Measurements from ENCODE around the gene TMA7. TPM values are rescaled to one million over a fixed set of nuclear protein-coding genes. Genes with fewer than 3 reads are reported as not detected.

TMA7 gene
- polyA plus RNA-seq, 1 experiment, result 53.8 TPM

GRCh38 chr3:48422681-48423080 is 17.4 kb upstream of the TMA7 start:
- Histone ChIP-seq H3K36me3 (ENCODE audit: control insufficient read depth, insufficient read depth, low read length) (peaks cover 13% of the 10 kb centered on the region), H3K27me3 (ENCODE audit: control insufficient read depth, insufficient read depth, low read length) (no peaks in the 10 kb centered on the region), H3K4me3 (ENCODE audit: low read depth, low read length) (no peak overlapping the region)
- TF ChIP-seq, protein P1, sequence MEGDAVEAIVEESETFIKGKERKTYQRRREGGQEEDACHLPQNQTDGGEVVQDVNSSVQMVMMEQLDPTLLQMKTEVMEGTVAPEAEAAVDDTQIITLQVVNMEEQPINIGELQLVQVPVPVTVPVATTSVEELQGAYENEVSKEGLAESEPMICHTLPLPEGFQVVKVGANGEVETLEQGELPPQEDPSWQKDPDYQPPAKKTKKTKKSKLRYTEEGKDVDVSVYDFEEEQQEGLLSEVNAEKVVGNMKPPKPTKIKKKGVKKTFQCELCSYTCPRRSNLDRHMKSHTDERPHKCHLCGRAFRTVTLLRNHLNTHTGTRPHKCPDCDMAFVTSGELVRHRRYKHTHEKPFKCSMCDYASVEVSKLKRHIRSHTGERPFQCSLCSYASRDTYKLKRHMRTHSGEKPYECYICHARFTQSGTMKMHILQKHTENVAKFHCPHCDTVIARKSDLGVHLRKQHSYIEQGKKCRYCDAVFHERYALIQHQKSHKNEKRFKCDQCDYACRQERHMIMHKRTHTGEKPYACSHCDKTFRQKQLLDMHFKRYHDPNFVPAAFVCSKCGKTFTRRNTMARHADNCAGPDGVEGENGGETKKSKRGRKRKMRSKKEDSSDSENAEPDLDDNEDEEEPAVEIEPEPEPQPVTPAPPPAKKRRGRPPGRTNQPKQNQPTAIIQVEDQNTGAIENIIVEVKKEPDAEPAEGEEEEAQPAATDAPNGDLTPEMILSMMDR (IDR thresholded peaks at IDR 0.05; ENCODE audit: insufficient read depth, low read depth, low read length), result no peak
- CTCF ChIA-PET, result interaction anchor here (0.6 to 8.1 kb wide), 5 partner anchors 13 to 73 kb away, joined by 3 to 55 read pairs (median 3); partner anchors contain the start of genes CCDC51 and TMA7
- DNase-seq (ENCODE audit: low read depth), result no peak
- POLR2A ChIA-PET, result no interaction called here

- no peak for DNase-seq (ENCODE audit: low read depth)
- ChIA-PET CTCF (interaction anchor here (0.6 to 8.1 kb wide), 6 partner anchors 10 to 74 kb away, joined by 3 to 55 read pairs (median 4); partner anchors contain the start of genes CCDC51 and TMA7), POLR2A (no interaction called here)
- no peak overlapping the region for H3K4me3 ChIP-seq (ENCODE audit: low read depth, low read length)
- TF ChIP-seq, protein P1 (IDR thresholded peaks at IDR 0.05; ENCODE audit: insufficient read depth, low read depth, low read length), result no peak
- H3K27me3 ChIP-seq (ENCODE audit: control insufficient read depth, insufficient read depth, low read length), result no peaks in the 10 kb centered on the region
- peaks cover 10% of the 10 kb centered on the region for H3K36me3 ChIP-seq (ENCODE audit: control insufficient read depth, insufficient read depth, low read length)
Observed at GRCh38 chr3:48423241-48423882, 16.7 kb upstream of the TMA7 start.

GRCh38 chr3:48423883-48424695 is 16.0 kb upstream of the TMA7 start:
- Histone ChIP-seq H3K27me3 (ENCODE audit: control insufficient read depth, insufficient read depth, low read length) (no peaks in the 10 kb centered on the region), H3K4me3 (ENCODE audit: low read depth, low read length) (no peak overlapping the region), H3K36me3 (ENCODE audit: control insufficient read depth, insufficient read depth, low read length) (peaks cover 6% of the 10 kb centered on the region)
- CTCF ChIA-PET, result interaction anchor here (0.7 to 8.1 kb wide), 3 partner anchors 10 to 23 kb away, joined by 4 to 55 read pairs (median 38); no protein-coding TSS in a partner anchor
- no peak for DNase-seq (ENCODE audit: low read depth)
- POLR2A ChIA-PET, result no interaction called here
- TF ChIP-seq, protein P1 (IDR thresholded peaks at IDR 0.05; ENCODE audit: insufficient read depth, low read depth, low read length), result no peak

DNA sequence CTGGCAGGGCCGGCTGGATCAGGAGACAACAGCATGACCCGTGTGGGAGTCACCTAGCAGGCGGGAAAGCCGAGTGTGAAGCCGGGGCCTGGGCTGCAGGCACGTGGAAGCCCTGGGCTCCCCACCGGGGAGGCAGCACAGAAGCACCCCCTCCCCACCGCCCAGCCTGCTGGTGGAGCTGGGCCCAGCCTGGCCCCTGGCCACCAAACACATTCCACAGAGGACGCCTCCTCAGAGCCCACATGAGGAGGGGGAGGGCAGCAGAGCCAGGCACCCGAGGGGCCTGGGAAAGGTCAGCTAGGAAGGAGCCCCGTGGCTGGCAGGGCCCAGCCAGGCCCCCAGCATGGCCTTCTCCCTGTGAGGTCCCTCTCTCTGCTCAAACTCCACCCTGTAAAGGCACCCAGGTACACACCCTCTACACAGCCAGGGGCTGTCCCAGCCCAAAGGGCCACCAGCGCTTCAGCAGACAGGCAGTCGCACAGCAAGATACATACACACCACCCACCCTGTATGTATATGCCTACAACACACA is 14.7 kb upstream of the TMA7 start:
- ChIA-PET POLR2A (no interaction called here), CTCF (interaction anchor here (0.6 to 8.1 kb wide), 3 partner anchors 11 to 327 kb away, joined by 4 to 55 read pairs (median 38); no protein-coding TSS in a partner anchor)
- no peak overlapping the region for H3K4me3 ChIP-seq (ENCODE audit: low read depth, low read length)
- no peak for DNase-seq (ENCODE audit: low read depth)
- TF ChIP-seq, protein P1 (IDR thresholded peaks at IDR 0.05; ENCODE audit: insufficient read depth, low read depth, low read length), result no peak
- H3K27me3 ChIP-seq (ENCODE audit: control insufficient read depth, insufficient read depth, low read length), result no peaks in the 10 kb centered on the region
- peaks cover 6% of the 10 kb centered on the region for H3K36me3 ChIP-seq (ENCODE audit: control insufficient read depth, insufficient read depth, low read length)

GRCh38 chr3:48426401-48426909 is 13.6 kb upstream of the TMA7 start:
- ChIA-PET CTCF (interaction anchor here (1.2 to 8.1 kb wide), 4 partner anchors 10 to 153 kb away, joined by 3 to 55 read pairs (median 21); no protein-coding TSS in a partner anchor), POLR2A (no interaction called here)
- TF ChIP-seq, protein P1 (IDR thresholded peaks at IDR 0.05; ENCODE audit: insufficient read depth, low read depth, low read length), result no peak
- no peaks in the 10 kb centered on the region for H3K27me3 ChIP-seq (ENCODE audit: control insufficient read depth, insufficient read depth, low read length)
- no peak overlapping the region for H3K4me3 ChIP-seq (ENCODE audit: low read depth, low read length)
- DNase-seq (ENCODE audit: low read depth), result no peak
- peaks cover 6% of the 10 kb centered on the region for H3K36me3 ChIP-seq (ENCODE audit: control insufficient read depth, insufficient read depth, low read length)

All from BJ (cell line).